Panc1 (cell line): ENCODE data around the gene KLF14.

Experiments
- POLR2AphosphoS5 ChIP-seq: IDR thresholded peaks from 2 replicates; pipeline ENCODE4 v1.6.1; 2012; ENCODE audit warnings: mild to moderate bottlenecking, low read depth, low read length, moderate library complexity
- SIN3A ChIP-seq: IDR thresholded peaks from 2 replicates; pipeline ENCODE4 v1.6.1; 2012; ENCODE audit warnings: low read depth, mild to moderate bottlenecking, low read length, moderate library complexity, borderline replicate concordance; ENCODE audit not compliant: insufficient read depth
- TCF7L2 ChIP-seq: IDR thresholded peaks from 2 replicates; pipeline ENCODE4 v1.6.1; 2011; ENCODE audit warnings: mild to moderate bottlenecking, low read depth, low read length, inconsistent platforms
- TF ChIP-seq, protein P1 (sequence below): fragments of 450-650 bp; IDR thresholded peaks from 2 replicates; pipeline ENCODE4 v1.5.1; 2017; ENCODE audit warnings: mild to moderate bottlenecking

GRCh38 chr7:130748531-130749389 is 14.8 kb upstream of the KLF14 start:
- TF ChIP-seq, protein P1, sequence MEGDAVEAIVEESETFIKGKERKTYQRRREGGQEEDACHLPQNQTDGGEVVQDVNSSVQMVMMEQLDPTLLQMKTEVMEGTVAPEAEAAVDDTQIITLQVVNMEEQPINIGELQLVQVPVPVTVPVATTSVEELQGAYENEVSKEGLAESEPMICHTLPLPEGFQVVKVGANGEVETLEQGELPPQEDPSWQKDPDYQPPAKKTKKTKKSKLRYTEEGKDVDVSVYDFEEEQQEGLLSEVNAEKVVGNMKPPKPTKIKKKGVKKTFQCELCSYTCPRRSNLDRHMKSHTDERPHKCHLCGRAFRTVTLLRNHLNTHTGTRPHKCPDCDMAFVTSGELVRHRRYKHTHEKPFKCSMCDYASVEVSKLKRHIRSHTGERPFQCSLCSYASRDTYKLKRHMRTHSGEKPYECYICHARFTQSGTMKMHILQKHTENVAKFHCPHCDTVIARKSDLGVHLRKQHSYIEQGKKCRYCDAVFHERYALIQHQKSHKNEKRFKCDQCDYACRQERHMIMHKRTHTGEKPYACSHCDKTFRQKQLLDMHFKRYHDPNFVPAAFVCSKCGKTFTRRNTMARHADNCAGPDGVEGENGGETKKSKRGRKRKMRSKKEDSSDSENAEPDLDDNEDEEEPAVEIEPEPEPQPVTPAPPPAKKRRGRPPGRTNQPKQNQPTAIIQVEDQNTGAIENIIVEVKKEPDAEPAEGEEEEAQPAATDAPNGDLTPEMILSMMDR = no peak
- TF ChIP-seq TCF7L2 (no peak), POLR2AphosphoS5 (no peak), SIN3A (no peak)
